ENCODE results near the gene MECR.

The MECR gene

DNA sequence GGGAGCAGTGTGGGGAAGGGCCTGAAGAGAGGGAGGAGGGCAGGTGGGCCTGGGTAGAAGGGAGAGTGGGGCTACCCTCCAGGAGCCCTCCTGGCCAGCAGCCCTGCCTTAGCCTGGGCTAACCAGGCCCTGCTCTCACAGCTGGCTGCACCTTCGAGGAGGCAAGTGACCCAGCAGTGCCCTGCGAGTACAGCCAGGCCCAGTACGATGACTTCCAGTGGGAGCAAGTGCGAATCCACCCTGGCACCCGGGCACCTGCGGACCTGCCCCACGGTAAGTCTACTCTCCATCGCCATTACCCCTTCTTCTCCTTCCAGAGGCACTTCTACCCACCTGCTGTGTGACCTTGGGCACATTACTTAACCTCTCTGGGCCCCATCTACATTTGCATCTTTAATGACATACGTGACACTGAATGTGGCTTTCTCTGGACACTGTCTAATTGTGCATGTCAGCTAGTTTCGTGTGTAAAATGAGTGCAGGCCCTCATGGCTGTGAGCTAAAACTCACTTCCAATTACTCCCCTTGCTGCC lies 24.5 kb upstream of the MECR start:
- H3K27me3 ChIP-seq (ENCODE audit: control insufficient read depth in 1 of 2, insufficient read depth in 2 of 2, low read length in 2 of 2): peaks cover 5 to 20% of the 10 kb centered on the region in 2 donors
- no peak overlapping the region for H3K27ac ChIP-seq (ENCODE audit: low read length)
- H3K9me3 ChIP-seq (ENCODE audit: control insufficient read depth in 2 of 2, low read length in 2 of 2): no peaks in the 10 kb centered on the region
- peaks cover 18% of the 10 kb centered on the region for H3K4me1 ChIP-seq (ENCODE audit: control insufficient read depth, insufficient read depth, low read length)
- no peak overlapping the region for H3K9ac ChIP-seq (ENCODE audit: low read length in 2 of 2)
- H3K36me3 ChIP-seq (ENCODE audit: control insufficient read depth in 2 of 2, insufficient read depth in 2 of 2, low read length in 2 of 2): no peaks in the 10 kb centered on the region
- H3K4me3 ChIP-seq (ENCODE audit: low read length in 2 of 2): no peak overlapping the region

DNA sequence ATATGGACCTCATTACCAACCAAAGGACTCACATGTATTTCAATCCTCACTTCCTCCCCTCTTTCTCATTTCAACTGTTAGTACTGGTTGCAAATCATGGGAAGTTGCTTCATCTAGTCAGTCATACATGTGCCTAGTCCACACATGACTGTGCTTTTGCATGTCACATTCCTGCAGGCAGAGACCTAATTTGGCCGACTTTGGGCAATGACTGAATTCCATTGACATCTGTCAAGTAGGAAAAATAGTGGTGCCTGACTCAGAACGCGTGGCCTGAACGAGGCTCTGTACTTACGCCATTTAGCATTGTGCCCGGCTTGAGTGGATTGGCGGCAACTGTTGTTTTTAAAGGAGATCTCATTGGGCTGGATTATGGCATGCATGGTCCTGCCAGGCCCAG lies 23.6 kb upstream of the MECR start:
- H3K27me3 ChIP-seq (ENCODE audit: control insufficient read depth in 1 of 2, insufficient read depth in 2 of 2, low read length in 2 of 2): peaks cover 5 to 13% of the 10 kb centered on the region in 2 donors
- no peak overlapping the region for H3K4me3 ChIP-seq (ENCODE audit: low read length in 2 of 2)
- no peaks in the 10 kb centered on the region for H3K36me3 ChIP-seq (ENCODE audit: control insufficient read depth in 2 of 2, insufficient read depth in 2 of 2, low read length in 2 of 2)
- H3K9ac ChIP-seq (ENCODE audit: low read length in 2 of 2): no peak overlapping the region
- H3K27ac ChIP-seq (ENCODE audit: low read length): no peak overlapping the region
- peaks cover 11% of the 10 kb centered on the region for H3K4me1 ChIP-seq (ENCODE audit: control insufficient read depth, insufficient read depth, low read length)
- no peaks in the 10 kb centered on the region for H3K9me3 ChIP-seq (ENCODE audit: control insufficient read depth in 2 of 2, low read length in 2 of 2)

DNA sequence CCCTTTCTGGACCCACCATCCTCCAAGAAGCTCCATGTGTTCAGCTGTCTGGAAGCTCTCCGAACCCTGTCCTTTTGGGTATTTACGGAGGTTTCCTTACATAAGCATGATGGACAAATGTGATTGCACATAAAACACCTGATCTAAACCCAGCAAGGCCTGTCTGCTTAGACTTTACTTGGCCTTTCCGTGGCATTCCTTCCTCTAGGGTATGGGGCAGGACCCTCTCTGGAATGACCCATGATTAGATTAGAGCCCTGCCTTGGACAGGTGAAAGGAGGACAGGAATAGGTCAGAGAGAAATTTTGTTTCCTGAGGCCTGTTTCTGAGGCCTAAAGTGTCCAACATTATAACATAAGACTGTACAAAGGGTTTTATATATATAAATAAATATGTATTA lies 22.4 kb upstream of the MECR start:
- Histone ChIP-seq H3K4me3 (ENCODE audit: low read length in 2 of 2) (no peak overlapping the region), H3K4me1 (ENCODE audit: control insufficient read depth, insufficient read depth, low read length) (peaks cover 6% of the 10 kb centered on the region), H3K27me3 (ENCODE audit: control insufficient read depth in 1 of 2, insufficient read depth in 2 of 2, low read length in 2 of 2) (peaks cover 0 to 3% of the 10 kb centered on the region in 2 donors), H3K27ac (ENCODE audit: low read length) (no peak overlapping the region), H3K36me3 (ENCODE audit: control insufficient read depth in 2 of 2, insufficient read depth in 2 of 2, low read length in 2 of 2) (no peaks in the 10 kb centered on the region), H3K9ac (ENCODE audit: low read length in 2 of 2) (no peak overlapping the region), H3K9me3 (ENCODE audit: control insufficient read depth in 2 of 2, low read length in 2 of 2) (no peaks in the 10 kb centered on the region)

DNA sequence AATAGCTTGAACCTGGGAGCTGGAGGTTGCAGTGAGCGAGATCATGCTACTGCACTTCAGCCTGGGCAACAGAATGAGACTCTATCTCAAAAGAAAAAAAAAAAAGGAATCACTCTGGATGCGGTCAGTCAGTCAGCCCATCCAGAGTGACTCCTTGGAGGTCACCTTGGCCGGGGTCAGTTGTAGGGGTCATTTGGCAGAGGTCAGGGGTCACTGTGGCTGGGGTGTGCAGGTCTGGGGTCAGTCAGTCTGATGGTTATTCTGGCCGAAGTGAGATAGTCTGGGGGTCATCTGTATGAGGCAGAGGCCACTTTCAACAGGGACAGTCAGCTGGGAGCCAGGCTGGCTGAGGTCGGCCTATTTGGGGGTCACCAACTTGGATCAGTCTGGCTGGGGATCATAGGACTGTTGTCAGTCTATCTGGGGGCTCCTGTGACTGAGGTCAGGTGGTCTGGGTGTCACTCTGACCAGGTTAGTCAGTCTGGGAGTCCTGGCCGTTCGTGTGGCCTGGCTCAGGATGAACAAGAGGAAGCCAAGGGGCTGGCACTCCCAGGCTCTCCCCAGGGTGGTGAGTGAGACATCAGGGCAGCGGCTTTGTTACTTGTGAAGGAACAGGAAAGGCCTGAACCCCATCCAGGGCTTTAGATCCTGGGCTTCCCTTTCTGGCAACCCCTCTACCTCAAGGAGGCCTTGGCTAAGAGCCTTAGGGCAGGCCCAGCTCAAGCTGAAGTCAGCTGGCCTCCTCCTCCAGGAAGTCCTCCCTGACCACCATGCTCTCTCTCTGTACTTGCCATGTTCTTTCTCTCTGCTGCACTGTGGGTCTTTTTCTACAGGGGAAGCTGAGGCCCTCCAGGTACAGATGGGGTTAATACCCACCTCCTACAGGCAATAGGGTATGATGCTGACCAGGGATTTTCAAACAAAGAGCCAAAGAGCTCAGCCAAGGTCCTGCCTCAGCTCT lies 20.7 kb upstream of the MECR start:
- Histone ChIP-seq H3K27me3 (ENCODE audit: control insufficient read depth in 1 of 2, insufficient read depth in 2 of 2, low read length in 2 of 2) (peaks cover 0 to 3% of the 10 kb centered on the region in 2 donors), H3K27ac (ENCODE audit: low read length) (no peak overlapping the region), H3K36me3 (ENCODE audit: control insufficient read depth in 2 of 2, insufficient read depth in 2 of 2, low read length in 2 of 2) (no peaks in the 10 kb centered on the region), H3K9ac (ENCODE audit: low read length in 2 of 2) (no peak overlapping the region), H3K4me1 (ENCODE audit: control insufficient read depth, insufficient read depth, low read length) (peaks cover 3% of the 10 kb centered on the region), H3K4me3 (ENCODE audit: low read length in 2 of 2) (no peak overlapping the region), H3K9me3 (ENCODE audit: control insufficient read depth in 2 of 2, low read length in 2 of 2) (no peaks in the 10 kb centered on the region)

DNA sequence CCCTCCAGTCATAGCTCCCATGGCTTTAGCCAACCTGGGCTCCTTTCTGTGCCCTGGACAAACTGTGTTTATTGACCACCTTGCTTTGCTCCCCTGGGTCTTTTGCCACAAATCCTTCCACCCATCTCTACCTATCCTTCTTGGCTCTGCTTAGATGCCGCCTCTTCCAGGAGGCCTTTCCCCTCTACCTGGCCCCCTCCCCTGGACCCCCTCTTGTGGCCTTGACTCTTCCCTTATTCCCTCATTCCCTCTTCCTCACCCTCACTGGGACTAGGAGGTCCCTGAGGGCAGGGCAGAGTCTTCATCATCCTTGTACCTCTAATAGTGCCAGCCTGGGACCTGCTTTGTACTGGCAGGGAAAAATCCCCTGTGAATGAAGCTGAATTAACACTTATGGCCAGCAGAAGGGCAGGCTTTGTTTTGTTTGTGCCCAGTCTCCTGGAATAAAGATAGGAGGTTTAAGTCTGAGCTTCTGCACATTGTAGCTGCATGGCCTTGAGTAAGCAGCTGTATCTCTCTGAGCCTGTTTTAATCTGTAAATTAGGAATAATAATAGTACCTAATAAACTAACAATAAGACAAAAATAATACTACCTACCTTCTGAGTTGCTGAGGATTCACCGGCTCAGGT lies 19.3 kb upstream of the MECR start:
- no peak overlapping the region for H3K9ac ChIP-seq (ENCODE audit: low read length in 2 of 2)
- no peaks in the 10 kb centered on the region for H3K9me3 ChIP-seq (ENCODE audit: control insufficient read depth in 2 of 2, low read length in 2 of 2)
- no peaks in the 10 kb centered on the region for H3K36me3 ChIP-seq (ENCODE audit: control insufficient read depth in 2 of 2, insufficient read depth in 2 of 2, low read length in 2 of 2)
- no peak overlapping the region for H3K4me3 ChIP-seq (ENCODE audit: low read length in 2 of 2)
- H3K27ac ChIP-seq (ENCODE audit: low read length): no peak overlapping the region
- H3K4me1 ChIP-seq (ENCODE audit: control insufficient read depth, insufficient read depth, low read length): peaks cover 3% of the 10 kb centered on the region
- H3K27me3 ChIP-seq (ENCODE audit: control insufficient read depth in 1 of 2, insufficient read depth in 2 of 2, low read length in 2 of 2): peaks cover 0 to 2% of the 10 kb centered on the region in 2 donors

DNA sequence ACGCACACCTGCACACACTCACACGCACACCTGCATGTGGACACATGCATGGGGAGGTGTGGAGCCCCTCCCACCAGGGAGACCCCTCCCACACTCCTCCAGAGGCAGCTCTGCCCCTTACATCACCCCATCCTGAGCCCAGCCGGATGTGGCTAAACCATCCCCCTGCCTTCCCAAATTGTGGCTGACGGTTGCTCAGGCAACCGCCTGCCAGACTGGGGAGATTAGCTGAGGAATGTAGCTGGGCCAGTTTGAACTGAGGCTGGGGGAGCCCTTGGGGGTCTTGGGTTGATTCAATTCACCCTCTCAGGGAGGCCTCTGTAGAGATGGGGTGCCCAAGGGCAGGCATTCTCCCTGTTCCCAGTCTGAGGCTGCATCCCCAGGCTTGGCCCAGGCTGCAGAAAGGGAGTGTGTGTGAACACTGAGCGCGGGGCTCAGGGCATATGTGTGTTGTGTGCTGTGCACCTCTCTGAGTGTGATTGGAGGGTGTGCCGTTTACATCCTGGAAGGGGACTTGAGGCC lies 18.5 kb upstream of the MECR start:
- no peak overlapping the region for H3K27ac ChIP-seq (ENCODE audit: low read length)
- H3K9ac ChIP-seq (ENCODE audit: low read length in 2 of 2): no peak overlapping the region
- no peaks in the 10 kb centered on the region for H3K9me3 ChIP-seq (ENCODE audit: control insufficient read depth in 2 of 2, low read length in 2 of 2)
- peaks cover 0 to 2% of the 10 kb centered on the region in 2 donors for H3K27me3 ChIP-seq (ENCODE audit: control insufficient read depth in 1 of 2, insufficient read depth in 2 of 2, low read length in 2 of 2)
- no peaks in the 10 kb centered on the region for H3K36me3 ChIP-seq (ENCODE audit: control insufficient read depth in 2 of 2, insufficient read depth in 2 of 2, low read length in 2 of 2)
- no peak overlapping the region for H3K4me3 ChIP-seq (ENCODE audit: low read length in 2 of 2)
- H3K4me1 ChIP-seq (ENCODE audit: control insufficient read depth, insufficient read depth, low read length): peaks cover 3% of the 10 kb centered on the region

DNA sequence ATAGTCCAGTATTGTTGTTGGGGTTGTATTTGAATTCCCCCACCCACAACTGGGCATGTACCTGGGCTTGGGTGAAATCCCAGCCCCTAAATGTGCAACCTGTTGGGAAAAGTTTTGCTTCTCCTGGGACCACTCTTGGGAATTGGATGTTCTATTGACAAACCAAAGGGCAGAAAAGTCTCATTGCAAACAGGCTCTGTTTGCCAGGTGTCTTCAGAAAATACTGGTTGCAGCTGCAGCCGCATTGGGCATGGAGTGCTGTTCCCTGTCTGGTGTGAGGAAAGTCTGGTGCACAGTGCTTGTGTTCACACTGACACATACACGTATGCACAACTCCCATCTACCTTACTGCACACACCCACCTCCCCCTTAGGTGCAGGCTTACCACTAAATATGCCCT lies 17.7 kb upstream of the MECR start:
- Histone ChIP-seq H3K9ac (ENCODE audit: low read length in 2 of 2) (no peak overlapping the region), H3K36me3 (ENCODE audit: control insufficient read depth in 2 of 2, insufficient read depth in 2 of 2, low read length in 2 of 2) (no peaks in the 10 kb centered on the region), H3K27ac (ENCODE audit: low read length) (no peak overlapping the region), H3K27me3 (ENCODE audit: control insufficient read depth in 1 of 2, insufficient read depth in 2 of 2, low read length in 2 of 2) (peaks cover 0 to 2% of the 10 kb centered on the region in 2 donors), H3K4me1 (ENCODE audit: control insufficient read depth, insufficient read depth, low read length) (peaks cover 3% of the 10 kb centered on the region), H3K4me3 (ENCODE audit: low read length in 2 of 2) (no peak overlapping the region), H3K9me3 (ENCODE audit: control insufficient read depth in 2 of 2, low read length in 2 of 2) (no peaks in the 10 kb centered on the region)

DNA sequence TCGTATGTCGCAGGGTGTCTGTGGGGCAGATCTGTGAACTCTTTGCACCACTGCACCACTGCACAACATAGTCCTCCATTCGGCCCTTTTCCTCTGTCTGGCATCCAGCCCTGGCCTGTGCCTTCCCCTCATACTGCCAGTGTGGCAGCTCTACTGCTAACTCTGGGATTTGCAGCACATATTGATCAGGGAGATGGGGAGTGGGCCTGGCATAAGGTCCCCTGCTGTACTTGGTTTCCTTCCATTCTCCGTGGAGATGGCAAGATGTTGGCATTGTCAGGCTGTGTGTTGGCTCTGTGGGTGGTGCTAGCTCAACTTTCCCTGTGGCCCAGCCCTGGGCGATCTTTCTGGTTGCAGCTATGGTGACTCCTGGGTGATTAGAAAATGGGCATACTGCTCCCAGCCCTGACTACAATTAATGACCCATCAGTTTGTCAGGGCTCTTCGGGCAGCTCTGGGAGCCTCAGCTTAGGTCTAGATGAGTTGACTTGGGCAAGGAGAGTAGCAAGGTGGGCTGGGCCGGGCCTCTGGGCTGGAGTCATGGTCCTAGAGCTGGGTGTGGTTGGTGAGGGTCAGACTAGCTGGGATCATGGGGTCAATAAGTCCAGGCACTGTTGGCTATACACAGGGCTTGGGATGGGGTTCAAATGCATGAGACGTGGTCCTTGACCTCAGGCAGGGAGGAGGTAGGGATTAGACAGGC lies 17.0 kb upstream of the MECR start:
- Histone ChIP-seq H3K27me3 (ENCODE audit: control insufficient read depth in 1 of 2, insufficient read depth in 2 of 2, low read length in 2 of 2) (peaks cover 0 to 2% of the 10 kb centered on the region in 2 donors), H3K9ac (ENCODE audit: low read length in 2 of 2) (no peak overlapping the region), H3K27ac (ENCODE audit: low read length) (no peak overlapping the region), H3K9me3 (ENCODE audit: control insufficient read depth in 2 of 2, low read length in 2 of 2) (no peaks in the 10 kb centered on the region), H3K36me3 (ENCODE audit: control insufficient read depth in 2 of 2, insufficient read depth in 2 of 2, low read length in 2 of 2) (no peaks in the 10 kb centered on the region), H3K4me3 (ENCODE audit: low read length in 2 of 2) (no peak overlapping the region), H3K4me1 (ENCODE audit: control insufficient read depth, insufficient read depth, low read length) (peaks cover 3% of the 10 kb centered on the region)

DNA sequence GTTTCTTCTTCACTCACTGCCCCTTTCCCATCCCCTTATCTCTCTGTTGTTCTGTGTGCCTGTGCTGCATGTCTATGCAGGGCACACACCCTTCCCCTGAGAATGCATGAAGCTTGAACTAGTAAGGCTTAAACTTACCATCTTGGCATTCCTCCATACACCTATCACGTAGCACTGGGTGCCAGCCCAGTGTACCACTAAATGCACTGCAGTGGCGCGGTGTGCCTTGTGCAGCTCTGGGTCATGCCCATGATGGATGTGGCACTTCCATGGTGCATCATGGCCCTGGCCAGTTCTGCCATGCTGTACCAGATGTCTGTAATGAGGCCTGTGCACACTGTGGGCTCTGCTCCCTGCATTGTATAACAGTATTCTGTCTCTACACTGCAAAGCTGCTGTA lies 16.3 kb upstream of the MECR start:
- Histone ChIP-seq H3K9ac (ENCODE audit: low read length in 2 of 2) (no peak overlapping the region), H3K27ac (ENCODE audit: low read length) (no peak overlapping the region), H3K27me3 (ENCODE audit: control insufficient read depth in 1 of 2, insufficient read depth in 2 of 2, low read length in 2 of 2) (peaks cover 0 to 2% of the 10 kb centered on the region in 2 donors), H3K9me3 (ENCODE audit: control insufficient read depth in 2 of 2, low read length in 2 of 2) (no peaks in the 10 kb centered on the region), H3K4me1 (ENCODE audit: control insufficient read depth, insufficient read depth, low read length) (peaks cover 3% of the 10 kb centered on the region), H3K36me3 (ENCODE audit: control insufficient read depth in 2 of 2, insufficient read depth in 2 of 2, low read length in 2 of 2) (no peaks in the 10 kb centered on the region), H3K4me3 (ENCODE audit: low read length in 2 of 2) (no peak overlapping the region)

DNA sequence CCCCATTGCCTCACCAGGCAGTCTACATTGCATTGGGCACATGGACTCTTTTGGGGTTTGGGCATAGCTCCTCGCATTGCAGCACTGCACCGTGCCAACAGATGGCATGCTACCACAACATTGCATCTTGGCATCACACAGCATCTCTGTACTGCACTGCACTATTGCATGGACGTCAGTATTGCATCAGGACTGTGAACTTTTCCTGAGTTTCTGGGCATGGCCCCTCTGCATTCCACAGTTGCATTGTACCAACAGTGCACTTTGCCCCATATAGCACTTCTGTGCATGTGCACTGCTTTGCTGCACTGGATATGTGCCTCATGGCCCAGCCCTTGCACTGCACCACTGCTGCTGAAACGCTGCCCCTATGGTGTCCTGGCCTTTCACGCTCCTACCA lies 15.1 kb upstream of the MECR start:
- H3K9me3 ChIP-seq (ENCODE audit: control insufficient read depth in 2 of 2, low read length in 2 of 2): no peaks in the 10 kb centered on the region
- no peak overlapping the region for H3K27ac ChIP-seq (ENCODE audit: low read length)
- H3K36me3 ChIP-seq (ENCODE audit: control insufficient read depth in 2 of 2, insufficient read depth in 2 of 2, low read length in 2 of 2): no peaks in the 10 kb centered on the region
- no peak overlapping the region for H3K9ac ChIP-seq (ENCODE audit: low read length in 2 of 2)
- no peak overlapping the region for H3K4me3 ChIP-seq (ENCODE audit: low read length in 2 of 2)
- H3K4me1 ChIP-seq (ENCODE audit: control insufficient read depth, insufficient read depth, low read length): peaks cover 3% of the 10 kb centered on the region
- peaks cover 0 to 2% of the 10 kb centered on the region in 2 donors for H3K27me3 ChIP-seq (ENCODE audit: control insufficient read depth in 1 of 2, insufficient read depth in 2 of 2, low read length in 2 of 2)

Measured in stomach smooth muscle (tissue), 2 donors.